IMR-90 (cell line): Measurements from ENCODE around the gene LPAR2.

ENCODE experiments used
- BHLHE40 ChIP-seq: fragments of 150-350 bp; IDR thresholded peaks from 2 replicates; pipeline ENCODE4 v1.6.1; 2016; ENCODE audit warnings: mild to moderate bottlenecking, low read depth, low read length
- ELK1 ChIP-seq: fragments of 150-350 bp; IDR thresholded peaks from 2 replicates; pipeline ENCODE4 v1.6.1; 2016; ENCODE audit warnings: low read depth, mild to moderate bottlenecking, low read length, moderate library complexity, borderline replicate concordance
- FOS ChIP-seq: fragments of 150-350 bp; IDR thresholded peaks from 2 replicates; pipeline ENCODE4 v1.6.1; 2016; ENCODE audit warnings: low read depth, low read length
- MAZ ChIP-seq: IDR thresholded peaks from 2 replicates; pipeline ENCODE4 v1.6.1; 2012; ENCODE audit warnings: low read depth, mild to moderate bottlenecking, low read length, improper control_type of control experiment, moderate library complexity, borderline replicate concordance
- POLR2A ChIP-seq: IDR thresholded peaks from 2 replicates; pipeline ENCODE4 v1.6.1; 2012; ENCODE audit warnings: mild to moderate bottlenecking, low read depth, low read length
- RAD21 ChIP-seq: IDR thresholded peaks from 2 replicates; pipeline ENCODE4 v1.6.1; 2012; ENCODE audit warnings: low read length, improper control_type of control experiment
- RCOR1 ChIP-seq: IDR thresholded peaks from 2 replicates; pipeline ENCODE4 v1.6.1; 2012; ENCODE audit warnings: mild to moderate bottlenecking, low read length, improper control_type of control experiment; ENCODE audit not compliant: insufficient replicate concordance
- SMC3 ChIP-seq: fragments of 150-350 bp; IDR thresholded peaks from 2 replicates; pipeline ENCODE4 v1.6.1; 2016; ENCODE audit warnings: low read depth, mild to moderate bottlenecking, antibody characterized with exemption, low read length, moderate library complexity
- TF ChIP-seq, protein P1 (sequence below): conservative IDR thresholded peaks from 2 replicates; pipeline ENCODE4 v1.5.1; 2012; ENCODE audit warnings: mild to moderate bottlenecking, low read depth, low read length, improper control_type of control experiment

- TF ChIP-seq POLR2A (no peak), ELK1 (no peak), RCOR1 (no peak), SMC3 (no peak), FOS (no peak), RAD21 (no peak), BHLHE40 (no peak), MAZ (no peak)
- TF ChIP-seq, protein P1, sequence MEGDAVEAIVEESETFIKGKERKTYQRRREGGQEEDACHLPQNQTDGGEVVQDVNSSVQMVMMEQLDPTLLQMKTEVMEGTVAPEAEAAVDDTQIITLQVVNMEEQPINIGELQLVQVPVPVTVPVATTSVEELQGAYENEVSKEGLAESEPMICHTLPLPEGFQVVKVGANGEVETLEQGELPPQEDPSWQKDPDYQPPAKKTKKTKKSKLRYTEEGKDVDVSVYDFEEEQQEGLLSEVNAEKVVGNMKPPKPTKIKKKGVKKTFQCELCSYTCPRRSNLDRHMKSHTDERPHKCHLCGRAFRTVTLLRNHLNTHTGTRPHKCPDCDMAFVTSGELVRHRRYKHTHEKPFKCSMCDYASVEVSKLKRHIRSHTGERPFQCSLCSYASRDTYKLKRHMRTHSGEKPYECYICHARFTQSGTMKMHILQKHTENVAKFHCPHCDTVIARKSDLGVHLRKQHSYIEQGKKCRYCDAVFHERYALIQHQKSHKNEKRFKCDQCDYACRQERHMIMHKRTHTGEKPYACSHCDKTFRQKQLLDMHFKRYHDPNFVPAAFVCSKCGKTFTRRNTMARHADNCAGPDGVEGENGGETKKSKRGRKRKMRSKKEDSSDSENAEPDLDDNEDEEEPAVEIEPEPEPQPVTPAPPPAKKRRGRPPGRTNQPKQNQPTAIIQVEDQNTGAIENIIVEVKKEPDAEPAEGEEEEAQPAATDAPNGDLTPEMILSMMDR: no peak
Observed at GRCh38 chr19:19670070-19670551, 42.1 kb upstream of the LPAR2 start.
